ENCODE results near the gene ST3GAL4. TPM values are rescaled to one million over a fixed set of nuclear protein-coding genes. Genes with fewer than 3 reads are reported as not detected.

Gene ST3GAL4
- total RNA-seq, 1 experiment from 2014 or later: 17.3 TPM

GRCh38 chr11:126355324-126355925 is at the start of gene ST3GAL4 (continued):
- peak; percentile 46; the same call in 1 of the 2 replicates for TF ChIP-seq E2F4 (CRISPR knock-in tag; IDR thresholded peaks at IDR 0.05; ENCODE audit: borderline replicate concordance, low read depth)
- TF ChIP-seq ZNF416 (CRISPR knock-in tag; IDR thresholded peaks at IDR 0.05): no peak
- TF ChIP-seq ZNF671 (CRISPR knock-in tag; IDR thresholded peaks at IDR 0.05): no peak
- TF ChIP-seq NFATC4 (CRISPR knock-in tag; IDR thresholded peaks at IDR 0.05): no peak
- no peak for TF ChIP-seq JUN (CRISPR knock-in tag; IDR thresholded peaks at IDR 0.05)
- TF ChIP-seq NFE2L1 (CRISPR knock-in tag; IDR thresholded peaks at IDR 0.05): no peak
- TF ChIP-seq MXD4 (CRISPR knock-in tag; IDR thresholded peaks at IDR 0.05; ENCODE audit: borderline replicate concordance): no peak
- no peak for TF ChIP-seq GTF2I (CRISPR knock-in tag; conservative IDR thresholded peaks at IDR 0.05)
- TF ChIP-seq AFF4 (CRISPR knock-in tag; IDR thresholded peaks at IDR 0.05; ENCODE audit: borderline replicate concordance): no peak
- TF ChIP-seq GABPB1 (CRISPR knock-in tag; IDR thresholded peaks at IDR 0.05): no peak
- TF ChIP-seq FOXP4 (CRISPR knock-in tag; IDR thresholded peaks at IDR 0.05): peak; percentile 62; the same call in 1 of the 2 replicates
- no peak for TF ChIP-seq PRRX2 (CRISPR knock-in tag; IDR thresholded peaks at IDR 0.05)
- TF ChIP-seq JAZF1 (CRISPR knock-in tag; IDR thresholded peaks at IDR 0.05): no peak
- no peak for TF ChIP-seq ZBTB21 (CRISPR knock-in tag; IDR thresholded peaks at IDR 0.05; ENCODE audit: borderline replicate concordance)

- H3K27ac Mint-ChIP-seq: no peak overlapping the region
- H3K27me3 Mint-ChIP-seq (ENCODE audit: low read depth): no peaks in the 10 kb centered on the region
- ATAC-seq: no peak
- peaks cover 23% of the 10 kb centered on the region for H3K4me1 Mint-ChIP-seq
- no peaks in the 10 kb centered on the region for H3K9me3 Mint-ChIP-seq
- H3K36me3 Mint-ChIP-seq: peaks cover 22% of the 10 kb centered on the region
- ChIA-PET CTCF (interaction anchor here (1.2 to 1.4 kb wide), 2 partner anchors 49 to 175 kb away, joined by 3 to 4 read pairs; no protein-coding TSS in a partner anchor), POLR2A (no interaction called here)
- no peak for DNase-seq (ENCODE audit: low spot score)
- H3K4me3 Mint-ChIP-seq: no peak overlapping the region
- TF ChIP-seq TP53 (CRISPR knock-in tag; IDR thresholded peaks at IDR 0.05) (no peak), NFATC4 (CRISPR knock-in tag; IDR thresholded peaks at IDR 0.05) (no peak), PREB (CRISPR knock-in tag; IDR thresholded peaks at IDR 0.05; ENCODE audit: borderline replicate concordance) (no peak), ZNF219 (CRISPR knock-in tag; IDR thresholded peaks at IDR 0.05; ENCODE audit: borderline replicate concordance) (no peak), ATF6 (CRISPR knock-in tag; IDR thresholded peaks at IDR 0.05) (no peak), GRHL2 (CRISPR knock-in tag; IDR thresholded peaks at IDR 0.05; ENCODE audit: insufficient replicate concordance, severe bottlenecking) (no peak), ZNF532 (CRISPR knock-in tag; IDR thresholded peaks at IDR 0.05; ENCODE audit: borderline replicate concordance) (no peak), ETV6 (CRISPR knock-in tag; IDR thresholded peaks at IDR 0.05) (no peak), NR1H2 (CRISPR knock-in tag; IDR thresholded peaks at IDR 0.05) (no peak), PRRX2 (CRISPR knock-in tag; IDR thresholded peaks at IDR 0.05) (no peak), NFE2L1 (CRISPR knock-in tag; IDR thresholded peaks at IDR 0.05) (no peak), ZNF232 (CRISPR knock-in tag; IDR thresholded peaks at IDR 0.05) (no peak)
Observed at GRCh38 chr11:126305699-126306098, 49.8 kb upstream of the ST3GAL4 start.
